Small intestine (tissue), 7 donors: ENCODE data around the gene NEDD4L. TPM values are rescaled to one million over a fixed set of nuclear protein-coding genes. Genes with fewer than 3 reads are reported as not detected.

ENCODE experiments used
- DNase-seq, 2 donors: peaks; one replicate each; pipeline versions ENCODE4 v3.0.0 to v3.0.0-alpha.2; 2013
- FAIRE-seq: peaks from 2 replicates; lab custom pipeline; 2012; peaks lifted over from hg19 to GRCh38; lab: Jason Lieb, UNC
- H3K27ac ChIP-seq, 3 donors: one replicate each; pipeline ENCODE4 v1.5.1; 2013; ENCODE audit warnings: low read length in 2 of 3, mild to moderate bottlenecking in 2 of 3, control low read depth in 1 of 3, inconsistent platforms in 1 of 3, low read depth in 1 of 3, moderate library complexity in 1 of 3
- H3K27me3 ChIP-seq, 3 donors: one replicate each; pipeline ENCODE4 v1.6.1; 2013; ENCODE audit warnings: low read length in 3 of 3, inconsistent platforms in 1 of 3; ENCODE audit not compliant: control insufficient read depth in 3 of 3, insufficient read depth in 3 of 3
- H3K36me3 ChIP-seq, 3 donors: one replicate each; pipeline ENCODE4 v1.6.1; 2013; ENCODE audit warnings: low read length in 3 of 3, inconsistent platforms in 1 of 3, low read depth in 1 of 3, mild to moderate bottlenecking in 1 of 3, moderate library complexity in 1 of 3; ENCODE audit not compliant: control insufficient read depth in 3 of 3, insufficient read depth in 2 of 3
- H3K4me1 ChIP-seq, 3 donors: one replicate each; pipeline ENCODE4 v1.6.1; 2013; ENCODE audit warnings: low read length in 2 of 3, inconsistent platforms in 1 of 3, low read depth in 1 of 3, mild to moderate bottlenecking in 1 of 3, moderate library complexity in 1 of 3; ENCODE audit not compliant: control insufficient read depth in 3 of 3, insufficient read depth in 2 of 3
- H3K4me3 ChIP-seq, 3 donors: one replicate each; pipeline ENCODE4 v1.5.1; 2013; ENCODE audit warnings: low read length in 3 of 3, control low read depth in 1 of 3, inconsistent platforms in 1 of 3, low read depth in 1 of 3, mild to moderate bottlenecking in 1 of 3, moderate library complexity in 1 of 3
- H3K9me3 ChIP-seq, 2 donors: one replicate each; pipeline ENCODE4 v1.6.1; 2013; ENCODE audit warnings: low read depth in 1 of 2, low read length in 1 of 2; ENCODE audit not compliant: control insufficient read depth in 2 of 2, insufficient read depth in 1 of 2
- WGBS, 3 donors: extraction: QIAGEN DNeasy Blood & Tissue Kit; methylation state at CpG; one replicate each; pipeline ENCODE4 v1.1.7; 2013; 5-methylcytosine and 5-hydroxymethylcytosine counted together
- polyA plus RNA-seq, 4 donors: library from polyadenylated mRNA; stranded (reverse) in 3 of 4; unstranded in 1 of 4; fragments of 200-250 nt in 3 of 4; fragments of 120-200 nt in 1 of 4; gene quantifications; one replicate each; pipeline versions ENCODE4 v1.2.1 to v1.2.3, GENCODE V29; 2013
- donor health status: healthy with polysubstance abuse.
- donor health status: control.
- donor health status: control.
- donor health status: Bipolar disorder and iron deficiency.
- donor health status: healthy.

NEDD4L gene
- polyA plus RNA-seq, 4 donors = 36.5 to 113 (median 96.2) TPM

DNA sequence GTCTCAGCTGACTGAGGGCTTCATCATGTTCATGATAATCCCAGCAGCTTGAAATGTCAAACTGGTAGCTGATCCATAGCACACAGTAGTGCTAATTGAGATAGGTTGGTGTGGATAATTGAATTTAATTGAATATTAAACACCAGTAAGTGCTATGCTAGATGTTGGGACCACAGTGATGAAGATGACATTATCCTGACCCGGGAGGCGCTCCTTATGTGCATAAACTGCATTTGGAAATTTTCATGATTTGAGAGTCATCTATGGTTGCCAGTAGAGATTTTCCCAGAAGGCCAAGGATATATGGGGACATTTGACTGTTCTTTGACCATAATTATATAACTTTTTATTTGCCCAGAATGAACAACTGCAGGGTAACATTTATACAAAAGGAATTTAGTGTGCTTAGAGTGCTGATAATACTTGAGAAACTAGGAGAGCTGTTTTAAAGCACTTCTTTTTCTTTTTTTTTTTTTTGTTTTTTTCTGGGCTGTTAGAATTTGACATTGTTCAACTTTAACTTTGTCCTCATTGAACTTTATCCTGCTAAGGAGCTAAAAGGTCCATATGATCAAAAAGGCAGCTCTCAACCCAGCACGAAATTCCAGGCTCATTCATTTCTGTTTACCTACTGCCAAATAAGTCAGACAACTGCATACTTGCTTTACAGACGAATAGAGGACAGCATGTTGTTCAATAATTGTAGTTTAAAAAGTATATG, 242.8 kb downstream of the NEDD4L start:
- no peak for FAIRE-seq
- Histone ChIP-seq H3K9me3 (no peaks in the 10 kb centered on the region), H3K4me1 (peaks cover 0 to 58% (median 8%) of the 10 kb centered on the region in 3 donors), H3K27ac (peak overlapping the region; percentile 94 to 95 (median 94)), H3K4me3 (no peak overlapping the region), H3K36me3 (peaks cover 0 to 8% (median 0%) of the 10 kb centered on the region in 3 donors), H3K27me3 (no peaks in the 10 kb centered on the region)
- peak; percentile 38 to 41 for DNase-seq
- WGBS, 3 donors = 48 to 73% (median 58%) methylated on average over 4 of the region's 4 CpGs

DNA sequence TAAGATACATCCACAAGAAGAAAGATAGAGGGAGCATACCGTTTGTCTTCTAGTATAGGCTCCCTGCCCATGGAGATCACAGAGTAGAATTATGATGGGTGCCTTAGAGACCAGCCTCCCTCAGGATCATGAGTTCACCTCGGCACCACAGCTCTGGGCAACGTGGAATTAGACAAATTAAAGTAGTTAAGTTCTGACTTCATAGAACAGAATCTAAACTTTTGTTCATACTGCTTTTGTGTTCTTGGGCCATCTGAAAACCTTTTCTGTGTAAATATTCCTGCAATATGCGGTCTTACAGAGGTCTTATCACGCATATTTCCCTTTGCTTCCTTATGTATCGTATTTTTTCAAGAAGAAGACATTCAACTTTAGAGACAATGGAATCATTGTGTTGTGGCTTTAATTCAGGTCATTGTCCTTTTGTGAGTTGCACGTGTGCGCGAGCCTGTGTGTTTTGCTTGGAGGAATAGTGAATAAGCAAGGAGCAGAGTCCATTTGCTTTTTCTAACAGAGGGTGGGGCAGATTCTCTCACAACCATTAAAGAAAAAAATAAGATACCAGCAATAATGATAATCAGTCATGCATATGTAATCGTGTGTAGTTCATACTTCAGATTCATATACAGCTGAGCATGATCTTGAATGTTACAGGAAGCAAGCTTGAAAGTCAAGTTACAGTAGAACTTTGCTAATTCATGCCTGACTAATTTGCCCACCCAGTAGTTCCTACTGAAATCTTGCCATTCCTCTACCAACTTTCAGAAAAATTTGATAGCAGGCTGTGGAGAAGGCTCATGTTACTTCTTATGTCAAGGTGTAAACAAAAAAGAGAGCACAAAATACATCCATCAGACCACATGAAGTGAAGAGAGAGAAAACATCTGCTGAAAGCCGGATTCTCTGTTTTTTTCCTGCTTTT, 243.6 kb downstream of the NEDD4L start:
- DNase-seq = peak; percentile 89 to 95
- 17 to 54% (median 24%) methylated on average over 11 of the region's 11 CpGs for WGBS, 3 donors
- Histone ChIP-seq H3K27ac (peak overlapping the region; percentile 94 to 95 (median 94)), H3K9me3 (no peaks in the 10 kb centered on the region), H3K4me1 (peaks cover 0 to 58% (median 8%) of the 10 kb centered on the region in 3 donors), H3K36me3 (peaks cover 0 to 14% (median 0%) of the 10 kb centered on the region in 3 donors), H3K27me3 (no peaks in the 10 kb centered on the region), H3K4me3 (no peak overlapping the region)
- FAIRE-seq = peak; percentile 76

DNA sequence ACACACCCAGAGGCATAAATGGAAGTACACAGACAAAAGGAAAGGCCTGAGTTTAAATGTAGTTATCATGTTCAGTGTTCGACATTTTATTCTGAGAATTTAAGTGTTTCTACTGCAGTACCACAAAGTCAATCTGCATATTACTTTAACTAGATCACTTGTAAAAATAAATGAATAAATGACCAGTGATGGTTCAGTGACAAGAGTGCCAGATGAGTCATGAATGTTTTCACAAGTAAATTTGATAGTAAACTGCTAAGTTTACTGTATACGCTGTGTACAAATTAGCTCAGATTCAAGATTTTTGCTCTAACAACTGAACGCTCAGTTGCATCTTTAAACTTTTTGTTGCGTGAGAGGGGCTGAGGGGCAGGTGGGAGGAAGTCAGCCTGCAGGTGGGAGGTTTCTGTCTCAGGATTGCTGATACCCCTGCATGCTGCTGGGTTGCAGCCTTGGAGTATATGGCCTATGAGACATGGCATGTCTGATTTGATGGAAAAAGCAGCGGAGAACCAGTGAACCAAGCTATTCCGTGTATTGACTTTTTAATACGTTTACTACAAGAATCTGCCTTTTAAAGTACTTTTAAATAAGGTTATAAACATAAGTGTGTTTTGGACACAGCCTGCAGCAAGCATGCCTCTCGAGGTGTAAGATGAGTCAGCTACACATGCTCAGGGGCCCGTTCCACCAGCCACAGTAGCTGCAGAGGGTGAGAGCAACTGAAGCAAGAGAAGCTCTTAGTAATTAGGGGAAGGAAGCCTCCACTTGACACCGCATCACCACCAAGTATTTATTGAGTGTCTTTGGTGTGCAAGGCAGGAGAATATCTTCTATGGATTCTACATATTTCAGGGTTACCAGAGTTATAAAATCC, 245.1 kb downstream of the NEDD4L start:
- H3K4me3 ChIP-seq = no peak overlapping the region
- DNase-seq (peak in 1 of 2 donors; percentile 52), FAIRE-seq (no peak)
- H3K36me3 ChIP-seq = peaks cover 0 to 16% (median 0%) of the 10 kb centered on the region in 3 donors
- peak overlapping the region in 1 of 3 donors; percentile 94 for H3K27ac ChIP-seq
- H3K27me3 ChIP-seq = no peaks in the 10 kb centered on the region
- no peaks in the 10 kb centered on the region for H3K9me3 ChIP-seq
- WGBS, 3 donors = 76 to 79% (median 78%) methylated on average over 10 of the region's 10 CpGs
- peaks cover 0 to 50% (median 6%) of the 10 kb centered on the region in 3 donors for H3K4me1 ChIP-seq

DNA sequence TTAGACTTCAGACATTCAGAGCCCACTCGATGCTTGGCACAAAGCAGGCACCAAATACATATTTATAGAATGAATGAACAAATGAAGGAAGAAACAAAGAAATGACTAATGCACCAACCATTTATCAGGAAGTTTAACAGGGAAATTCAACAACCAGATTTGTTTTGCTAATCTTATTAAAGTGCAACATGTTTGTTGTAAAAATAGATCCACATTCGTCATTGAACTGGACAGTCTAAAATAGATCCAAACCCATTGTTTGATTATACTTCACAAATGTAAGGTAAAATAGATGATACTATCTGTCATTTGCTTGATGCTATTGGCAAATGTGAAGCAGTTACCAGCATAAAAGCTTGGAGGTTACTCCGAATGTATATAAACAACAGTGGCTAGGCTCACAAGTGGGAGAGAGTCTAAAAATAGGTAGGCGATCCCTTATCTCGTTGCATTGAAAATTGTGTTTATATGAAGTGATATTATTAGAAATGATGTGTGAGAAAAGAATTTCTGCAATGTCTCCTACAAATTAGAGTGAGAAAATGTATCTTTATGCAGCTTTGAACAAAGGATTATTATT, 246.2 kb downstream of the NEDD4L start:
- Histone ChIP-seq H3K36me3 (peaks cover 0 to 14% (median 0%) of the 10 kb centered on the region in 3 donors), H3K9me3 (no peaks in the 10 kb centered on the region), H3K27me3 (no peaks in the 10 kb centered on the region), H3K4me3 (no peak overlapping the region), H3K27ac (no peak overlapping the region), H3K4me1 (peaks cover 0 to 39% (median 6%) of the 10 kb centered on the region in 3 donors)
- 62 to 81% (median 80%) methylated on average over 5 of the region's 5 CpGs for WGBS, 3 donors
- FAIRE-seq (no peak), DNase-seq (no peak)

DNA sequence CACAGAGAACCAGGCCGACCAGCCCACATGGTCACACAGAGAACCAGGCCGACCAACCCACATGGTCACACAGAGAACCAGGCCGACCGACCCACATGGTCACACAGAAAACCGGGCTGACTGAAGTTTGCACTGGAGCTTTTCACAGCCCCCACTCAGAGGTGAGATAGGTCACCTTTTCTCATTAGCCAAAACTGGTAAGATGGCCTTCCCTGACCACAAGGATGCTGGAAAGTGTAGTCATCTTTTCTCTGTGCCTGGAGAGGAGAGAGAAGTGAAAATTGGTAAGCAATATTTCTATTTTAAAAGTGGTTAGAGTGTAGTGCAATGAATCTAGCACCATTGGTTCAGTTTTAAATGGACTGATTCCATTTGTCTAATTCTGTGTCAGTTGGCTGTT, 247.1 kb downstream of the NEDD4L start:
- peaks cover 0 to 15% (median 0%) of the 10 kb centered on the region in 3 donors for H3K36me3 ChIP-seq
- H3K9me3 ChIP-seq = no peaks in the 10 kb centered on the region
- peaks cover 0 to 32% (median 6%) of the 10 kb centered on the region in 3 donors for H3K4me1 ChIP-seq
- H3K27me3 ChIP-seq = no peaks in the 10 kb centered on the region
- H3K27ac ChIP-seq = no peak overlapping the region
- no peak for DNase-seq
- 93 to 98% (median 96%) methylated on average over 5 of the region's 5 CpGs for WGBS, 3 donors
- no peak overlapping the region for H3K4me3 ChIP-seq
- FAIRE-seq = no peak

DNA sequence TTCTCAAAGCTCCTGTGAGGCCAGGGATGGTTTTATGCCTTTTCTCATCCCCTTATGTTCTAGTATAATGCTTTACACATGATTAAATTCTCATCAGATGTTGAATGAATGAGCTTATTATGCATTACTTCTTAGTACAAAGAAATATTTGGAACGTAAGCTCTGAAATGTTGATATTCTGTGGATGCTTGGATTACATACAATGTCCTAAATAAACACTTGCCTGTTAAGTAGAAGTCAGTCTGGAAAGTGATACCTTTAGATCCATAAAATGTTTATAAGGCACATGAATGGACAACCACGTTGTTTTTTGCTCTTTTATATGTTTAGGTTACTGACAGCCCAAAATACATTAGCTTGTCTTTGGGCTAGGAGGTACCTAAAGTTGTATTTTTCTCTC, 248.6 kb downstream of the NEDD4L start:
- no peaks in the 10 kb centered on the region for H3K9me3 ChIP-seq
- peaks cover 0 to 18% (median 6%) of the 10 kb centered on the region in 3 donors for H3K4me1 ChIP-seq
- H3K4me3 ChIP-seq = no peak overlapping the region
- peaks cover 0 to 18% (median 0%) of the 10 kb centered on the region in 3 donors for H3K36me3 ChIP-seq
- H3K27me3 ChIP-seq = no peaks in the 10 kb centered on the region
- DNase-seq = no peak
- FAIRE-seq = no peak
- no peak overlapping the region for H3K27ac ChIP-seq
- WGBS, 3 donors = 63 to 77% (median 74%) methylated on average over 2 of the region's 2 CpGs

DNA sequence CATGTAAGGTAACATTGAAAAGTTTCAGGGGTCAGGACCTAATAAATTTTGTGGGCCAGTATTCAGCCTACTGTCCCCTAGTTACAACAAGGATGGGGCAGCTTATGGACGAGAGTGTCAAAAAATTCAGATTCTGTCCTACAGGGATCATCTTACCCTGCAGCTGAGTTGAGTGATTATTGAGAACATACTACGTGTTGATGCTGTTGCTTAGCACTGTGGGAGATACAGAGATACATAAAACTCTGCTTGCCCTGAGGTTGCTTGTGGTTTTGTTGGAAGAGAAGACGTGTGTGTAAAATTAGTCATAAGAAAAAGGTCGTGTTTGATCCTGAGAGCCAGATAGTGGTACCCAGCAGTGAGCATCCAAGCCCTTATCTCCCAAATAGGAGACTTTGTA, 253.2 kb downstream of the NEDD4L start:
- Histone ChIP-seq H3K27ac (no peak overlapping the region), H3K36me3 (peaks cover 0 to 8% (median 0%) of the 10 kb centered on the region in 3 donors)
- no peak for DNase-seq

More for the DNA sequence above, 253.2 kb downstream of the NEDD4L start:
- no peak overlapping the region for H3K4me3 ChIP-seq
- peaks cover 0 to 2% (median 0%) of the 10 kb centered on the region in 3 donors for H3K4me1 ChIP-seq
- no peak for FAIRE-seq
- 69 to 77% (median 72%) methylated on average over 4 of the region's 4 CpGs for WGBS, 3 donors
- H3K9me3 ChIP-seq = no peaks in the 10 kb centered on the region
- H3K27me3 ChIP-seq = no peaks in the 10 kb centered on the region
